Measurements from ENCODE around the gene CD3D.

The CD3D gene

DNA sequence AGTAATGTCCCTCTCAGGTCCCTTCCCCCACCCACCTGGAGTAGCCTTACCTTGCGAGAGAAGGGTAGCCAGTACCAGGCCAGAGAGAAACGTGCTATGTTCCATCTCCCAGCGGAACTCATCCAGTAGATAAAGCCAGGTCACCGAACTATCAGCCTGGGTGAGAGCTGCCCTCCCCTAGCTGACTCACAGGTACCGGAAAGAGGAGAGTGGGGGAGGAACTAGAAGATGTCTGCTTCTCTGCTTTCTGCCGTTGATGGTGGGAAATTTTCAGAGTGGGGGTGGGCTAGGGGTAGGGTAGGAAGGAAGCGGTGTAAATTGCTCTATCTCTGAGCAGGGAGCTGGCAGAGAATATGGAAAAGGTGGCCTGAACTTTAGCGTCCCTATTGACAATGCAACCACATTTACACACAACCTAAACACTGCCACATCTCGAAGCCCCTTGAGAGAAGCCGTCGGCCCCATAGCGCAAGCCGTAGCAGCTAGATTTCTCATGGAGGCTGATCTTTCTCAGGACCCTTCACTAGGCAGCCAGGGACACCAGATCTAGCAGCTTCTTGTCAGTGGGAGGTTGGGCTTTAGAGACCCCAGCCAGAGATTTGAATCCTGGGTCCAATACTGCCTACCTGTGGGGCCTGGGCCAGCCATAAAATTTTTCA lies at the start of gene CD3D:
CD3D (minus strand) TSS at position 203 of the 659 bp plus-strand sequence; CDS start at position 105, 98 bp downstream.
- DNase-seq (ENCODE audit: low read depth) = no peak
- TF ChIP-seq, protein P1, sequence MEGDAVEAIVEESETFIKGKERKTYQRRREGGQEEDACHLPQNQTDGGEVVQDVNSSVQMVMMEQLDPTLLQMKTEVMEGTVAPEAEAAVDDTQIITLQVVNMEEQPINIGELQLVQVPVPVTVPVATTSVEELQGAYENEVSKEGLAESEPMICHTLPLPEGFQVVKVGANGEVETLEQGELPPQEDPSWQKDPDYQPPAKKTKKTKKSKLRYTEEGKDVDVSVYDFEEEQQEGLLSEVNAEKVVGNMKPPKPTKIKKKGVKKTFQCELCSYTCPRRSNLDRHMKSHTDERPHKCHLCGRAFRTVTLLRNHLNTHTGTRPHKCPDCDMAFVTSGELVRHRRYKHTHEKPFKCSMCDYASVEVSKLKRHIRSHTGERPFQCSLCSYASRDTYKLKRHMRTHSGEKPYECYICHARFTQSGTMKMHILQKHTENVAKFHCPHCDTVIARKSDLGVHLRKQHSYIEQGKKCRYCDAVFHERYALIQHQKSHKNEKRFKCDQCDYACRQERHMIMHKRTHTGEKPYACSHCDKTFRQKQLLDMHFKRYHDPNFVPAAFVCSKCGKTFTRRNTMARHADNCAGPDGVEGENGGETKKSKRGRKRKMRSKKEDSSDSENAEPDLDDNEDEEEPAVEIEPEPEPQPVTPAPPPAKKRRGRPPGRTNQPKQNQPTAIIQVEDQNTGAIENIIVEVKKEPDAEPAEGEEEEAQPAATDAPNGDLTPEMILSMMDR (IDR thresholded peaks at IDR 0.05; ENCODE audit: low read length, missing control alignments) = no peak
- no peak within 1 kb of the TSS for H3K4me3 ChIP-seq (replicated peaks; ENCODE audit: low read depth, low read length)

DNA sequence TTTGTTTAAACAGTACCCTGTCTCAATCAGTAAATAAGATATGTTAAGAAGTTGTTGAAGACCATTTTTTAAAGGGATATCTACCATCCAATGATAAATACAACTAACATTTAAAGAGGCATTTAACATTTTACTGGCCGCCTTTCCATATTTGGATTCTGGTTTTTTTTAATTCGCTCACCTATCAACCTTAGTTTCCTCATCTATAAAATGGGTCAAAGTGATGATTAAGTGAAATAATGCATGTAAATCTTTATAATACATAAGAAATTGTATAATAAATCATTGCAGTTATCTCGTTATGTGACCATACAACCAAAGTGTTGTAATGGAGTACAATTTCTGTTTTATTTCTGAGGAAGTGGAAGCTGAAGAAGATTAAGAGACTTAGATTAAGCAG lies 41.2 kb upstream of the CD3D start:
- TF ChIP-seq, protein P1 (IDR thresholded peaks at IDR 0.05; ENCODE audit: low read length, missing control alignments) = no peak
- no peak for DNase-seq (ENCODE audit: low read depth)
- H3K4me3 ChIP-seq (replicated peaks; ENCODE audit: low read depth, low read length) = no peak overlapping the region

DNA sequence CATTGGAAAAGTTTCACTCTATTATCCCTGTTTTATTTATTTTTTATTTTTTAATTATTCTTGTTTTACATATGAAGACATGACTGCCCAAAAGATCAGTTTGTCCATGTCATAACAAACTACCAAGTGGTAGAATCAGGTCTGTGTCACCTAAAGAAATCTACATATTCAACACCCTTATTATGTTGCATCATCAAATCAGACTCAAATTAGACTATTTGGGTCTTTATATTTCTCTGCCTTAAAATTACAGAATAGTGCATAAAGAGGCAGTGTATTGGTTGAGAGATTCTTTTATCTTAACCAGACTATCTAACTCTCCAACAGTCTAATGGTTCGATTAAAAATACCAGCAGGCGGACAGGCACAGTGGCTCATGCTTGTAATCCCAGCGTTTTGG lies 40.4 kb upstream of the CD3D start:
- DNase-seq (ENCODE audit: low read depth) = no peak
- TF ChIP-seq, protein P1 (IDR thresholded peaks at IDR 0.05; ENCODE audit: low read length, missing control alignments) = no peak
- H3K4me3 ChIP-seq (replicated peaks; ENCODE audit: low read depth, low read length) = no peak overlapping the region

DNA sequence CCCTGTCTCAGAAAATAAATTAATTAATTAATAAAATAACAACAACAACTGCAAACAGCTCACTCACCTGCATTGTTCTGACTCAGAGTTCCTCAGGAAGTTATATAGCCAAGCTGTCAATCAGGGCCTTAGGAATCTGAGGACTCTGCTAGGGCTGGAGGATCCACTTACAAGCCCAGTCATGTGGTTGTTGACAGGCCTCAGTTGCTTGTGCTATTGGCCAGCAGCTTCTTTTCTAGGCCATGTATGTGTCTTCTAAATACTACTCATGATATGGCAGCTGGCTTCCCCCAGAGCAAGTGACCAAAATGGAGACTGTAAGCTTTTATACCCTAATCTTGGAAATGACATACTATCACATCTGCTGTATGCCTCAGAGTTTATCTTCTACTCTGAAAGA lies 38.1 kb upstream of the CD3D start:
- no peak overlapping the region for H3K4me3 ChIP-seq (replicated peaks; ENCODE audit: low read depth, low read length)
- TF ChIP-seq, protein P1 (IDR thresholded peaks at IDR 0.05; ENCODE audit: low read length, missing control alignments) = no peak
- no peak for DNase-seq (ENCODE audit: low read depth)

DNA sequence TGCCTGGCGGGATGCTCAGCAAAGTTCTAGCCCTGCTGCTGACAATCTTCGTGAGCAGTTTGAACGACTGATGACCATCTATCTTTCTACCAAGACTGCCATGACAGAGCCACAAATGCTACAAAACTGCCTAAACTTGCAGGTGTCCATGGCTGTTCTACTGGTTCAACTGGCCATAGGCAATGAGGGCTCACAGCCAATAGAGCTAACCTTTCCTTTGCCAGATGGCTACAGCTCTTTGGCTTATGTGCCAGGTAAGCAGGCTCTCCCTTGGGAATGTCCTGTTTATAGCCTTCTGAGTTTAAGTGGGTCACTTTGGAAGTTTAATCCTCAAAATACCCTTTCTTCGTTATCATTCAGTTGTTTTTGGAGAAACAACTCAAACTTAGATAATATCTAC lies 37.0 kb upstream of the CD3D start:
- DNase-seq (ENCODE audit: low read depth) = no peak
- H3K4me3 ChIP-seq (replicated peaks; ENCODE audit: low read depth, low read length) = no peak overlapping the region
- TF ChIP-seq, protein P1 (IDR thresholded peaks at IDR 0.05; ENCODE audit: low read length, missing control alignments) = no peak

DNA sequence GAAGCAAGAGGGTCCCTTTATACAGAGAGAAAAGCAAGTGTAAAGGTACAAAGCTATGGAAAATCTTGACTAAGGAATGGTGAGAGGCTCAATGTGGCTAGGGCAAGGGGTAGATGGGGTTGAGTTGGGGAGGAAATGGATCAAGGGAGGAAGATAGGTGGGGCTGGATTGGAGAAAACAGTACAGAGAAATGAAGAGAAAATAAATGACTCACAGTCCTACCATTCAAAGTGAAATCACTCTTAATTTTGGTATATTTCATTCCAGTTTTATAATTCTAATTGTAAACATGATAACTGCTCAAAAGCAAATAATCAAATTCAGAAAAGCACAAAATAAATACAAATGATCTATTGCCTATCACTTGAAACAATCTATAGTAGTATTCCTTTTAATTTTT lies 33.5 kb upstream of the CD3D start:
- no peak for DNase-seq (ENCODE audit: low read depth)
- no peak overlapping the region for H3K4me3 ChIP-seq (replicated peaks; ENCODE audit: low read depth, low read length)
- TF ChIP-seq, protein P1 (IDR thresholded peaks at IDR 0.05; ENCODE audit: low read length, missing control alignments) = no peak

DNA sequence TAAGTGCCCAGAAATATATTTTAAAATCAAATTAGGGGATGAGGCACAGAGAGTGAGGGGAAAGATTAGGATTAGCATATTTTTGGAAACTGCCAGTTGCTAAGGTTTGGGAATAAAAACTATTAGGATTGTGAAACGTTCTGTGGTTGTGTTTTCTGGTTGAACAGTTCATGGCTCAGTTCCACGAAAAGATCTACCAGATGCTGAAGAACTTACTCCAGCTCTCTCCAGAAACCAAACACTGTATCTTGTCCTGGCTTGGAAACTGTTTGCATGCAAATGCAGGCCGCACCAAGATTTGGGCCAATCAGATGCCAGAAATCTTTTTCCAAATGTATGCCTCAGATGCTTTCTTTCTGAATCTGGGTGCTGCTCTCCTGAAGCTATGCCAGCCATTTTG lies 32.2 kb upstream of the CD3D start:
- TF ChIP-seq, protein P1 (IDR thresholded peaks at IDR 0.05; ENCODE audit: low read length, missing control alignments) = no peak
- DNase-seq (ENCODE audit: low read depth) = no peak

More for the DNA sequence above, 32.2 kb upstream of the CD3D start:
- H3K4me3 ChIP-seq (replicated peaks; ENCODE audit: low read depth, low read length) = no peak overlapping the region

All from fibroblast of pulmonary artery (primary cell).